GM12873 (cell line): ENCODE results near the gene HTR3A.

Source experiments
- CTCF ChIP-seq: IDR thresholded peaks from 2 replicates; pipeline ENCODE4 v1.5.1; 2012; ENCODE audit warnings: low read depth, mild to moderate bottlenecking, moderate library complexity, low read length, control low read depth; ENCODE audit not compliant: insufficient read depth; ENCODE audit errors: missing control alignments

Gene HTR3A

GRCh38 chr11:113960702-113961330, 14.1 kb upstream of the HTR3A start:
- TF ChIP-seq CTCF: no peak

DNA sequence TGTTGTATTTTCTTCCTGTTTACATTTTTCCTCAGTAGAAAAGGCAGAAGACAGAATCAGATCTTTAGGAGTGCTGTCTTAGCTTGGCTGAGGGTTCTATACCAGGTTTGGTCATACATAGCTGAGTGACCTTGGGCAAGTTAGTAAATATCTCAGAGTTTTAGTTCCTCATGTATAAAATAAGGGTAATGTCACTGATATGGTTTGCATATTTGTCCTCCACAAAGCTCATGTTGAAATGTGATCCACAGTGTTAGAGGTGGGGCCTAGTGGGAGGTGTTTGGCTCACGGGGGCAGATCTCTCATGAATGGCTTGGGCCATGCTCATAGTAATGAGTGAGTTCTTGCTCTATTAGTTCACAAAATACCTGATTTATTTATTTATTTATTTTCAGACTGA, 7.5 kb upstream of the HTR3A start:
- TF ChIP-seq CTCF: no peak

DNA sequence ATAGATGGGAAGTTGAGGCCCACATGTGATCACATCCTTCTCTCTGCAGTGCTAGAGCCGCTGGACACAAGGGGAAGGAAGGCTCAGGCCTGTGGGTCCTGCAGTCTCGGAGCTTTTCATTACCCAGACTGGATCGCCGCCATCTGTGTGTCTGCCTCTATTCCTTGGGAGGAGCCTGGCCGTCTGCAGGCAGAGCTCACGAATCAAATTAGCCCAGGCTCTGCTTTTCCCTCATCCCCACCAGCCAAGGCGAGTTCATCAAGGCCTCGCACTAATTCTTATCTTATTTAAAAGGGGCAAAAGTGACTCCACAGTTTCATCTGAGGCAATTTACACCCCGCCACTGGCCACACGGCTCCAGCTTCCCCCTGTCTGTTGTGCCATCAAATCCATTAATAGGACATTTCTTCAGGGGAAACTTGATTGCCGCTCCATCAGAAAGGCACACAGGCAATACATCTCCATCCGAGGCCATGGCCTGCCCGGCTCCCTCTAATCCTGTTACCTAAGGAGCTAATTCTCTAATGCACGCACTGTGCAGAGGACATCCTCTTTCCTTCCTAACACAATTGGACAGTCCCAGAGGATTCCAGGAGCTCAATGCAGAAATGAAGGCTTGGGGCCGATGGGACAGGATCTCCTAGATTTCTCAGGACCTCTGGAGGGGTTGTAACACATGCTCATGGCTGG, 3.3 kb upstream of the HTR3A start:
- TF ChIP-seq CTCF: no peak

- no peak for TF ChIP-seq CTCF
Measured at GRCh38 chr11:113977071-113977490, 2.2 kb downstream of the HTR3A start.

DNA sequence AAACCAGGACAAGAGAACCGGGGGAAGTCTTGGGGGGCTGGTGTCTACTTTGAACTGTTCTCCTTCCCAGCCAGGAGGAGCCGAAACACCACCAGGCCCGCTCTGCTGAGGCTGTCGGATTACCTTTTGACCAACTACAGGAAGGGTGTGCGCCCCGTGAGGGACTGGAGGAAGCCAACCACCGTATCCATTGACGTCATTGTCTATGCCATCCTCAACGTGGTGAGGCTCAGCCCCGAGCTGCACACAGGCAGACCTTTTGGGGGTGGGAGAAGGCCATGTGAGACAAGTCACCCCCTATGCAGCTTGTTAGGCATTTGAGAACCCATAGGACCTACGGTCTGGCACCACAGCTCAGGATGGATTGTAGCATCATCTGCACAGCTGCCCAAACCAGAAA, 2.8 kb downstream of the HTR3A start:
- no peak for TF ChIP-seq CTCF

DNA sequence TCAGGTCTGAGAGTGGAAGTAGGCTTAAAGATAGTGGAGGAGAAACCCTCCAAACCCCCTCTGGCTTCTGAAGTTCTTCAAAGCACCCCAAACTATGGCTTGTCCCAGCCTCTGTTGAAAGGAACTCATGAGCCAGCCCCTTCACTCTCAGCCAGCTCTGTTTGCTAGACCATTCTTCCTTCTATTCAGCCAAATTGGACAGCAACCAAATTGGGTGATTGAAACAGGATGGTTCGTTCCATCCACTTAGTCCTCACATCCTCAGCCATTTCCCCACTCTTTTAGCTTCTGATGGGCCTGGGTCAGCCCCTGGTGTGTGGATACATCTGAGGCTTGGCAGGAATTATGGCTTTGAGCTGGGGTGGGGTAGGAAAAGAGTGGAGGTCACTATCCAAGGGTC, 4.5 kb downstream of the HTR3A start:
- TF ChIP-seq CTCF: no peak

GRCh38 chr11:113980785-113981184, 5.9 kb downstream of the HTR3A start:
- TF ChIP-seq CTCF: no peak
